SK-N-SH (cell line): Measurements from ENCODE around the gene EML3. TPM values are rescaled to one million over a fixed set of nuclear protein-coding genes. Genes with fewer than 3 reads are reported as not detected.
"Not testable (repeated sequence)": the region's sequence is repeated elsewhere in the genome, so short reads cannot be mapped to it uniquely, and the experiment has no call there.

Experiments used
- CTCF ChIA-PET: fragments of 300-600, 350-600 bp; formaldehyde crosslinking; extraction: SDS; loops from one replicate; lab custom pipeline; 2021; lab: Yijun Ruan, JAX
- POLR2A ChIA-PET: fragments of 350-600 bp; sonication (Branson Sonifier 250); formaldehyde crosslinking; extraction: SDS; loops from one replicate; lab custom pipeline; 2020; ENCODE audit warnings: antibody characterized with exemption, inconsistent platforms; lab: Yijun Ruan, JAX
- DNase-seq: peaks from one replicate; pipeline ENCODE4 v3.0.0; 2012
- H2AFZ ChIP-seq: fragments of 200-600 bp; sonication (generic); 2 replicates; pipeline ENCODE4 v1.8.1; 2016; ENCODE audit warnings: antibody characterized with exemption, mild to moderate bottlenecking, low read depth
- H3F3A ChIP-seq: fragments of 200-600 bp; sonication (generic); replicated peaks from 2 replicates; pipeline ENCODE3; 2016; ENCODE audit warnings: antibody characterized with exemption, mild to moderate bottlenecking; ENCODE audit not compliant: insufficient read depth
- H3K27ac ChIP-seq, 2 experiments: fragments of 200-500 bp in 1 of 2; fragments of 200-600 bp in 1 of 2; sonication (Bioruptor generic) in 1 of 2; sonication (generic), shearing (Covaris generic) in 1 of 2; 2 replicates each; pipeline versions ENCODE4 v1.5.1 to v1.6.1; 2014 to 2016; ENCODE audit warnings: low read depth in 2 of 2, inconsistent platforms in 1 of 2, low read length in 1 of 2, mild to moderate bottlenecking in 1 of 2, mixed read lengths in 1 of 2
- H3K27me3 ChIP-seq: fragments of 200-600 bp; sonication (generic), shearing (Covaris generic); 2 replicates; pipeline ENCODE4 v1.6.1; 2016; ENCODE audit warnings: mixed run types; ENCODE audit not compliant: insufficient read depth
- H3K36me3 ChIP-seq, 2 experiments: fragments of 200-500 bp in 1 of 2; fragments of 200-600 bp in 1 of 2; sonication (Bioruptor generic) in 1 of 2; sonication (generic) in 1 of 2; replicated peaks in 1 of 2; 2 replicates each; pipeline versions ENCODE3 to v1.5.1; 2014 to 2016; ENCODE audit warnings: low read length in 1 of 2, mild to moderate bottlenecking in 1 of 2; ENCODE audit not compliant: insufficient read depth in 2 of 2, control insufficient read depth in 1 of 2
- H3K4me1 ChIP-seq, 2 experiments: fragments of 200-500 bp in 1 of 2; fragments of 200-600 bp in 1 of 2; sonication (Bioruptor generic) in 1 of 2; sonication (generic), shearing (Covaris generic) in 1 of 2; 2 replicates each; pipeline versions ENCODE4 v1.5.1 to v1.6.1; 2014 to 2016; ENCODE audit warnings: low read depth in 1 of 2, low read length in 1 of 2, mixed run types in 1 of 2; ENCODE audit not compliant: insufficient read depth in 2 of 2, control insufficient read depth in 1 of 2
- H3K4me2 ChIP-seq: fragments of 200-600 bp; sonication (generic), shearing (Covaris generic); 2 replicates; pipeline ENCODE4 v1.6.1; 2017; ENCODE audit warnings: mixed run types
- H3K4me3 ChIP-seq, 2 experiments: fragments of 200-500 bp in 1 of 2; fragments of 200-600 bp in 1 of 2; sonication (Bioruptor generic) in 1 of 2; sonication (generic), shearing (Covaris generic) in 1 of 2; 2 replicates each; pipeline versions ENCODE4 v1.5.1 to v1.8.1; 2014 to 2016; ENCODE audit warnings: low read depth in 2 of 2, inconsistent platforms in 1 of 2, low read length in 1 of 2, mild to moderate bottlenecking in 1 of 2, mixed read lengths in 1 of 2, moderate library complexity in 1 of 2
- H3K79me2 ChIP-seq: fragments of 200-600 bp; sonication (generic); 2 replicates; pipeline ENCODE4 v1.8.1; 2017; ENCODE audit warnings: mild to moderate bottlenecking; ENCODE audit not compliant: insufficient read depth
- H3K9ac ChIP-seq: fragments of 200-600 bp; sonication (generic); 2 replicates; pipeline ENCODE4 v1.6.1; 2017; ENCODE audit warnings: mixed run types
- H3K9me2 ChIP-seq: fragments of 200-600 bp; sonication (generic); 2 replicates; pipeline ENCODE4 v1.6.1; 2017; ENCODE audit warnings: mixed run types
- H3K9me3 ChIP-seq: fragments of 200-600 bp; sonication (generic); 2 replicates; pipeline ENCODE4 v1.6.1; 2017; ENCODE audit warnings: mixed run types, mild to moderate bottlenecking, moderate library complexity
- H4K20me1 ChIP-seq: fragments of 200-600 bp; sonication (generic); 2 replicates; pipeline ENCODE4 v1.6.1; 2017; ENCODE audit warnings: mild to moderate bottlenecking, mixed run types; ENCODE audit not compliant: insufficient read depth
- CHD2 ChIP-seq: fragments of 150-350 bp; IDR thresholded peaks from 2 replicates; pipeline ENCODE4 v1.6.1; 2018; ENCODE audit warnings: low read length; ENCODE audit not compliant: partially characterized antibody
- CTCF ChIP-seq: fragments of 200-600 bp; sonication (generic); IDR thresholded peaks from 2 replicates; pipeline ENCODE4 v1.6.1; 2017; ENCODE audit warnings: antibody characterized with exemption, mild to moderate bottlenecking, moderate library complexity
- ELF1 ChIP-seq: IDR thresholded peaks from 2 replicates; pipeline ENCODE4 v1.4.0; 2012
- EP300 ChIP-seq, 2 experiments: IDR thresholded peaks; 2 replicates each; pipeline versions ENCODE4 v1.4.0 to v1.6.1; 2012; ENCODE audit warnings: borderline replicate concordance in 1 of 2, low read depth in 1 of 2, low read length in 1 of 2
- EZH2phosphoT487 ChIP-seq: fragments of 200-600 bp; sonication (generic); IDR thresholded peaks from 2 replicates; pipeline ENCODE4 v1.6.1; 2017; ENCODE audit warnings: low read depth, mixed run types, mild to moderate bottlenecking, antibody characterized with exemption, moderate library complexity, borderline replicate concordance
- GABPA ChIP-seq: IDR thresholded peaks from 2 replicates; pipeline ENCODE4 v1.4.0; 2012; ENCODE audit warnings: low read depth, mild to moderate bottlenecking
- GATA2 ChIP-seq: sonication (generic); formaldehyde crosslinking; IDR thresholded peaks from 2 replicates; pipeline ENCODE4 v1.5.0; 2020; ENCODE audit warnings: mild to moderate bottlenecking, missing genetic modification reagents
- JUND ChIP-seq: IDR thresholded peaks from 2 replicates; pipeline ENCODE4 v1.4.0; 2012
- MEF2A ChIP-seq: IDR thresholded peaks from 2 replicates; pipeline ENCODE4 v1.4.0; 2012; ENCODE audit warnings: low read depth, borderline replicate concordance
- RAD21 ChIP-seq: IDR thresholded peaks from 2 replicates; pipeline ENCODE4 v1.6.1; 2012; ENCODE audit warnings: mild to moderate bottlenecking, low read length
- RCOR1 ChIP-seq: fragments of 150-350 bp; IDR thresholded peaks from 2 replicates; pipeline ENCODE4 v1.6.1; 2017; ENCODE audit warnings: antibody characterized with exemption, low read length
- REST ChIP-seq: IDR thresholded peaks from 2 replicates; pipeline ENCODE4 v1.6.1; 2012; ENCODE audit warnings: mild to moderate bottlenecking, low read depth, low read length, moderate library complexity
- SIN3A ChIP-seq: IDR thresholded peaks from 2 replicates; pipeline ENCODE4 v1.6.1; 2012; ENCODE audit warnings: low read depth, mild to moderate bottlenecking, low read length, moderate library complexity, borderline replicate concordance
- SMC3 ChIP-seq: IDR thresholded peaks from 2 replicates; pipeline ENCODE4 v1.6.1; 2012; ENCODE audit warnings: low read depth, low read length, improper control_type of control experiment
- TAF1 ChIP-seq: IDR thresholded peaks from 2 replicates; pipeline ENCODE4 v1.6.1; 2012; ENCODE audit warnings: low read depth, mild to moderate bottlenecking, low read length, moderate library complexity, borderline replicate concordance
- TCF12 ChIP-seq: IDR thresholded peaks from 2 replicates; pipeline ENCODE4 v1.4.0; 2012
- TEAD4 ChIP-seq: IDR thresholded peaks from 2 replicates; pipeline ENCODE4 v1.4.0; 2012; ENCODE audit warnings: mild to moderate bottlenecking, borderline replicate concordance; ENCODE audit not compliant: insufficient read depth
- USF1 ChIP-seq: IDR thresholded peaks from 2 replicates; pipeline ENCODE4 v1.4.0; 2012; ENCODE audit warnings: low read depth, borderline replicate concordance
- YY1 ChIP-seq: IDR thresholded peaks from 2 replicates; pipeline ENCODE4 v1.4.0; 2012; ENCODE audit warnings: low read depth, mild to moderate bottlenecking
- WGBS: methylation state at CpG from one replicate; pipeline ENCODE4 v1.1.6; 2017; ENCODE audit warnings: low lambda C conversion rate; 5-methylcytosine and 5-hydroxymethylcytosine counted together
- polyA plus RNA-seq, 3 experiments: library from polyadenylated mRNA; depleted of rRNA; stranded (reverse); fragments of >200 nt; gene quantifications; 2 replicates each; pipeline ENCODE4 v1.2.3, GENCODE V29; 2012

The EML3 gene
- polyA plus RNA-seq, 1 of the 3 experiments (the other 2 are of a cell fraction): 43.0 TPM

- not testable (repeated sequence) for H3K9me2 ChIP-seq, H2AFZ ChIP-seq, H3K4me3 ChIP-seq, H3K27me3 ChIP-seq, H3K9ac ChIP-seq, DNase-seq, H3K27ac ChIP-seq, H3K9me3 ChIP-seq
- ChIA-PET CTCF (interaction anchor here (0.6 to 2.4 kb wide), 3 partner anchors 10 to 176 kb away, joined by 3 to 16 read pairs (median 10); no protein-coding TSS in a partner anchor), POLR2A (interaction anchor here (1.6 kb wide), 1 partner anchor 21 kb away, joined by 5 read pairs; the partner anchor contains the start of gene TUT1)
- Histone ChIP-seq H3K4me1 (peaks cover 19 to 28% of the 10 kb centered on the region in 2 experiments; a peak in 3 of 4 replicates), H3K36me3 (peaks cover 53 to 58% of the 10 kb centered on the region in 2 experiments), H3K4me2 (peak overlapping the region; percentile 95; the same call in 1 of the 2 replicates), H3K79me2 (peaks cover 95% of the 10 kb centered on the region), H4K20me1 (peaks cover 45% of the 10 kb centered on the region), H3F3A (peaks cover 34% of the 10 kb centered on the region)
- WGBS: 96% methylated on average over 5 of the region's 5 CpGs
Measured at GRCh38 chr11:62570903-62571302, 41.7 kb downstream of the EML3 start.

- POLR2A ChIA-PET: interaction anchor here (0.6 to 1.6 kb wide), 2 partner anchors 16 to 22 kb away, joined by 3 to 5 read pairs; partner anchors contain the start of gene TUT1
- no peak overlapping the region for H3K9ac ChIP-seq
Measured at GRCh38 chr11:62569611-62570010, 43.0 kb downstream of the EML3 start.

GRCh38 chr11:62567018-62567633 is 45.4 kb downstream of the EML3 start:
- H3F3A ChIP-seq: peaks cover 63% of the 10 kb centered on the region
- H2AFZ ChIP-seq: no peak overlapping the region
- H3K27ac ChIP-seq: peak overlapping the region in 1 of 2 experiments; percentile 2; a peak in 1 of 4 replicates
- no peaks in the 10 kb centered on the region for H3K9me2 ChIP-seq
- H3K4me1 ChIP-seq: peaks cover 5 to 13% of the 10 kb centered on the region in 2 experiments; a peak in 3 of 4 replicates
- peaks cover 94% of the 10 kb centered on the region for H3K79me2 ChIP-seq
- H3K9ac ChIP-seq: no peak overlapping the region
- 91% methylated on average over 8 of the region's 8 CpGs for WGBS
- no peak overlapping the region for H3K4me2 ChIP-seq
- H3K4me3 ChIP-seq: no peak overlapping the region
- POLR2A ChIA-PET: interaction anchor here (0.9 kb wide), 1 partner anchor 104 kb away, joined by 3 read pairs; the partner anchor contains the start of gene UQCC3
- CTCF ChIA-PET: interaction anchor here (0.7 to 3.5 kb wide), 7 partner anchors 10 to 187 kb away, joined by 3 to 14 read pairs (median 4); no protein-coding TSS in a partner anchor
- no peaks in the 10 kb centered on the region for H3K27me3 ChIP-seq
- H3K9me3 ChIP-seq: no peaks in the 10 kb centered on the region
- H3K36me3 ChIP-seq: peaks cover 67 to 72% of the 10 kb centered on the region in 2 experiments
- peaks cover 62% of the 10 kb centered on the region for H4K20me1 ChIP-seq
- no peak for DNase-seq
- TF ChIP-seq SMC3: no peak
- no peak for TF ChIP-seq REST
- no peak for TF ChIP-seq TEAD4
- no peak for TF ChIP-seq CTCF
- no peak for TF ChIP-seq GABPA

More at GRCh38 chr11:62569611-62570010, 43.0 kb downstream of the EML3 start:
- H3K4me3 ChIP-seq: no peak overlapping the region
- peaks cover 56 to 70% of the 10 kb centered on the region in 2 experiments for H3K36me3 ChIP-seq
- H2AFZ ChIP-seq: no peak overlapping the region
- H3K4me2 ChIP-seq: no peak overlapping the region
- H4K20me1 ChIP-seq: peaks cover 58% of the 10 kb centered on the region
- no peak for TF ChIP-seq ELF1
- TF ChIP-seq EZH2phosphoT487: no peak
- no peak for TF ChIP-seq CHD2
- TF ChIP-seq YY1: no peak
- no peak for TF ChIP-seq JUND
- TF ChIP-seq TCF12: no peak
- TF ChIP-seq RAD21: no peak
- no peak for TF ChIP-seq TAF1
- no peak for TF ChIP-seq USF1
- TF ChIP-seq MEF2A: no peak
- TF ChIP-seq EP300 (IDR thresholded peaks at IDR 0.05; ENCODE audit: borderline replicate concordance in 1 of 2, low read depth in 1 of 2, low read length in 1 of 2): no peak
- no peak for TF ChIP-seq GATA2 (CRISPR knock-in tag)
- no peak for TF ChIP-seq RCOR1
- TF ChIP-seq SIN3A: no peak
- H3K9me3 ChIP-seq: no peaks in the 10 kb centered on the region
- CTCF ChIA-PET: interaction anchor here (0.7 to 2.4 kb wide), 7 partner anchors 9 to 174 kb away, joined by 3 to 16 read pairs (median 4); no protein-coding TSS in a partner anchor
- H3K27ac ChIP-seq: no peak overlapping the region
- H3K27me3 ChIP-seq: no peaks in the 10 kb centered on the region
- 76% methylated on average over 1 of the region's 1 CpG for WGBS
- peaks cover 46% of the 10 kb centered on the region for H3F3A ChIP-seq
- peaks cover 15 to 23% of the 10 kb centered on the region in 2 experiments; a peak in 3 of 4 replicates for H3K4me1 ChIP-seq
- DNase-seq: no peak
- no peaks in the 10 kb centered on the region for H3K9me2 ChIP-seq
- H3K79me2 ChIP-seq: peaks cover 94% of the 10 kb centered on the region
